LoVo (cell line): Measurements from ENCODE around the gene AACS.

ENCODE experiments used
- DNase-seq: peaks from one replicate; pipeline ENCODE4 v3.0.0-alpha.2; 2016; ENCODE audit warnings: low spot score

AACS gene

GRCh38 chr12:125152463-125152862 lies 87.2 kb downstream of the AACS start:
- no peak for DNase-seq

- DNase-seq = no peak
Observed at GRCh38 chr12:125155366-125155765, 90.1 kb downstream of the AACS start.

GRCh38 chr12:125157177-125157576 lies 91.9 kb downstream of the AACS start:
- no peak for DNase-seq

- DNase-seq = no peak
Observed at GRCh38 chr12:125159702-125160101, 94.5 kb downstream of the AACS start.

- DNase-seq = no peak
Observed at GRCh38 chr12:125160281-125160955, 95.2 kb downstream of the AACS start.

- DNase-seq = no peak
Observed at GRCh38 chr12:125161712-125162022, 96.4 kb downstream of the AACS start.

- DNase-seq = no peak
Observed at GRCh38 chr12:125162489-125163028, 97.3 kb downstream of the AACS start.

- no peak for DNase-seq
Observed at GRCh38 chr12:125163148-125163547, 97.9 kb downstream of the AACS start.

GRCh38 chr12:125164541-125164940 lies 99.3 kb downstream of the AACS start:
- no peak for DNase-seq

- DNase-seq = no peak
Observed at GRCh38 chr12:125166041-125166440, 100.8 kb downstream of the AACS start.

- DNase-seq = no peak
Observed at GRCh38 chr12:125167658-125168057, 102.4 kb downstream of the AACS start.

GRCh38 chr12:125169451-125169850 lies 104.2 kb downstream of the AACS start:
- no peak for DNase-seq

GRCh38 chr12:125169870-125170269 lies 104.6 kb downstream of the AACS start:
- no peak for DNase-seq

GRCh38 chr12:125171267-125171666 lies 106.0 kb downstream of the AACS start:
- no peak for DNase-seq

- no peak for DNase-seq
Observed at GRCh38 chr12:125172231-125172850, 107.1 kb downstream of the AACS start.

- DNase-seq = no peak
Observed at GRCh38 chr12:125175576-125175975, 110.3 kb downstream of the AACS start.

GRCh38 chr12:125178222-125178621 lies 113.0 kb downstream of the AACS start:
- no peak for DNase-seq

- DNase-seq = no peak
Observed at GRCh38 chr12:125180144-125180543, 114.9 kb downstream of the AACS start.

GRCh38 chr12:125181107-125181506 lies 115.9 kb downstream of the AACS start:
- no peak for DNase-seq

- peak; percentile 76 for DNase-seq
Observed at GRCh38 chr12:125183187-125184067, 118.2 kb downstream of the AACS start.

- no peak for DNase-seq
Observed at GRCh38 chr12:125184213-125184967, 119.2 kb downstream of the AACS start.

- DNase-seq = no peak
Observed at GRCh38 chr12:125185311-125185739, 120.1 kb downstream of the AACS start.
